Muscle of back (tissue), 13 donors: ENCODE results near the gene WLS. TPM values are rescaled to one million over a fixed set of nuclear protein-coding genes. Genes with fewer than 3 reads are reported as not detected.
"Not testable (repeated sequence)": the region's sequence is repeated elsewhere in the genome, so short reads cannot be mapped to it uniquely, and the experiment has no call there.

Source experiments
- DNase-seq, 3 donors: peaks; one replicate each; pipeline versions ENCODE4 v3.0.0 to v3.0.0-alpha.2; 2013
- long read RNA-seq, 9 donors: transcript quantifications; one replicate each; lab custom pipeline, GENCODE V29; 2026
- polyA plus RNA-seq, 10 donors: library from polyadenylated mRNA; unstranded; fragments of 120-200 nt; gene quantifications; one replicate each; pipeline ENCODE4 v1.2.1, GENCODE V29; 2013; ENCODE audit not compliant: insufficient read length in 10 of 10

WLS gene
- polyA plus RNA-seq = 100 to 1,000 TPM in 3 of 10 donors, 10 to 100 TPM in 7; 83.2 to 106 (median 93.0) TPM
- long read RNA-seq, donor 1, transcript WLS-201 (12 exons, 2,748 nt) = major isoform, 7 of 17 reads
- long read RNA-seq, donor 1, partial matches to known transcripts = 6 of 17 reads
- long read RNA-seq, donor 1, other reads (novel, unspliced or antisense) = 0 of 17 reads
- long read RNA-seq, donor 2, partial matches to known transcripts = 0 of 6 reads
- long read RNA-seq, donor 2, other reads (novel, unspliced or antisense) = 0 of 6 reads
- long read RNA-seq, donor 3 = 0 reads
- long read RNA-seq, donor 4, transcript WLS-201 (12 exons, 2,748 nt) = major isoform, 5 of 27 reads
- long read RNA-seq, donor 4, partial matches to known transcripts = 12 of 27 reads
- long read RNA-seq, donor 4, other reads (novel, unspliced or antisense) = 7 of 27 reads
- long read RNA-seq, donor 5, transcript WLS-201 (12 exons, 2,748 nt) = major isoform, 15 of 34 reads
- long read RNA-seq, donor 5, partial matches to known transcripts = 16 of 34 reads
- long read RNA-seq, donor 5, other reads (novel, unspliced or antisense) = 0 of 34 reads
- long read RNA-seq, donor 6, transcript WLS-201 (12 exons, 2,748 nt) = major isoform, 18 of 28 reads
- long read RNA-seq, donor 6, partial matches to known transcripts = 6 of 28 reads
- long read RNA-seq, donor 6, other reads (novel, unspliced or antisense) = 0 of 28 reads
- long read RNA-seq, donor 7, transcript WLS-201 (12 exons, 2,748 nt) = major isoform, 9 of 24 reads
- long read RNA-seq, donor 7, partial matches to known transcripts = 13 of 24 reads
- long read RNA-seq, donor 7, other reads (novel, unspliced or antisense) = 0 of 24 reads
- long read RNA-seq, donor 8, transcript WLS-201 (12 exons, 2,748 nt) = major isoform, 7 of 7 reads
- long read RNA-seq, donor 8, partial matches to known transcripts = 0 of 7 reads
- long read RNA-seq, donor 8, other reads (novel, unspliced or antisense) = 0 of 7 reads
- long read RNA-seq, donor 9, partial matches to known transcripts = 0 of 2 reads
- long read RNA-seq, donor 9, other reads (novel, unspliced or antisense) = 0 of 2 reads

GRCh38 chr1:68232289-68233148 lies at the start of gene WLS:
Gene WLS, minus strand, starts transcription at chr1:68232523. Its CDS starts 224 bp downstream, at chr1:68232299.
- DNase-seq = peak; percentile 80 to 94 (median 89)

GRCh38 chr1:68280286-68280685 lies 48.0 kb upstream of the WLS start:
- no peak for DNase-seq

GRCh38 chr1:68279846-68280245 lies 47.5 kb upstream of the WLS start:
- no peak for DNase-seq

GRCh38 chr1:68278221-68278620 lies 45.9 kb upstream of the WLS start:
- DNase-seq = no peak

DNA sequence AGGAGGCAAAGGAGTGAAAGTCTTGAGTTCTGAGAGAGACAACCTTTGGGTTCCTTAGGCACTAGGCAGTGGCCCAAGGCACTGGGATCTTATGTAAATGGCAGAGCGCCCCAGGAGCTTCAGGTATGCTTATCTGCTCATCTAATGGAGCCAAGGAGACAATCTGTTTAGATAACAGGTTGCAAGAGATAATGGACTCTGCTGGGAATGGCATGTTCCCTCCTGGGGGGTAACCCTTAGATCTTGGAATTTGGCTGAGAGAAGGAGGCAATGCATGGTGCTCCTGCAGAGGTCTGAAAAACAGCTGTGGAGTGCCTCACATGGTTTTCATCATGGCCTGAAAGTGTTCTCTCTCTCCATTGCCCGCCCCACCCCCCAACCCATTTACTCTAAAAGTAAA lies 44.1 kb upstream of the WLS start:
- DNase-seq = no peak

- no peak for DNase-seq
Measured at GRCh38 chr1:68273530-68273929, 41.2 kb upstream of the WLS start.

- no peak for DNase-seq
Measured at GRCh38 chr1:68271596-68271995, 39.3 kb upstream of the WLS start.

- DNase-seq = no peak
Measured at GRCh38 chr1:68270951-68271350, 38.6 kb upstream of the WLS start.

DNA sequence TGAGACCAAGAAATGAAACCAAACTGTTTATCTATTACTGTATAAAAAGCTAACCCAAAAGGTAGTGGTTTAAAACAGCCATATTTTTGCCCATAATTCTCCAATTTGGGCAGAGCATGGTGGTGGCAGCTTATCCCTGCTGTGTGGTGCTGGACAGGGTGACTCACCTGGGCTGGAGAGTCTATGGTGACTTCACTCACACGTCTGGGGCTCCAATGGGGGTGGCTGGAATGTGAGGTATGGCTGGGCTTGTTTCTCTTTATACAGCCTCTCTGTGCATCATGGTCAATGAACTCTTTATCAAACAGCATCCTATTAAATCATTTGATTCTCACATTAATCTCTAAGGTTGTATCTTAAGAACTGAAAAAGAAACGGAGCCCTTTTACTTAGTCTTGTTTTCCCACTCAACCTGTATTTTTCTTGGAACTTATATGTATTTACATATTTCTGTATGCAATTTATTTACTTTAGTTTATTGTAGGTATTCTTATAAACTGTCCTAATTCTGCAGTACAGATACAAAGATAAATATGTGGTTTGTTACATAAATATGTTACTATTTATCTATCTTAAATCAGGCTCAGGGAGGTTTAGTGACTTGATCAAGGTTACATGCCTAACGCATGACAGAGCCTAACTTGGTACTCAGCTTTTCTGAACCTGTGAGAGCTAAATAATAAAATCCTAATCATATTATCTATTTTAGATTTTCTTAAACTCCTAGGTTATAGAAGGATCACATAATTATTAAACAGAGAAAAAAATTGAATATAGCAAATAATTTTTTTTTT lies 37.5 kb upstream of the WLS start:
- DNase-seq = no peak

GRCh38 chr1:68268896-68269483 lies 36.7 kb upstream of the WLS start:
- DNase-seq = no peak

DNA sequence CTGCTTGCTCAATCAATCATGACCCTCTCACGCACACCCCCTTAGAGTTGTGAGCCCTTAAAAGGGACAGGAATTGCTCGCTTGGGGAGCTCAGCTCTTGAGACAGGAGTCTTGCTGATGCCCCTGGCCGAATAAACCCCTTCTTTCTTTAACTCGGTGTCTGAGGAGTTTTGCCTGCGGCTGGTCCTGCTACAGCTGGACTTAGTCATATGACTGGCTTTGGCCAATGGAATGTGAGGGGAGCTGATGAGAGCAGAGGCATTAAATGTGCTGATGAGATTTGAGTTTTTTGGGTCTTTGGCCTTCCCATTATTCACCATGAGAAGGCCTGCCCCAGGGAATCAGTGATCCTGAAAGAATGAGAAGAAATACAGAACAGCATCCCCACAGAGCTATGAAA lies 24.5 kb upstream of the WLS start:
- DNase-seq = not testable (repeated sequence)

DNA sequence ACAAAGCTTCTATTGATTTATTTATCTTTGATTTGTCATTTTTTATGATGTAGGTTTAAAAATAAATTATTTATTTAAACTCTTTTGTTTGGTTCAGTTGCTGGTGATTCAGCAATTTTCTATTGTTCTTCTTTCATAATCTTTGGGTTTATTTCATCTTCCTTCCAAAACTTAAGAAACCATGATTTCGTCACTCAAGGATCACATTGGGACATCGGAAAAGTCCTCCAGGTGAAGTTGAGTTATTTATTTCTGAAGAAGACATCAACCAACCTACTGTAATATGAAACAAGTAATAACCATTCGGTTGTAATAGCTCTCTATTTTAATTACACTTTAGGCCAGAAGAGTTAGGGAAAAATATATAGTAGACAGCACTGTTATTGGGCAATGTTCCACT lies 23.0 kb upstream of the WLS start:
- DNase-seq = no peak

DNA sequence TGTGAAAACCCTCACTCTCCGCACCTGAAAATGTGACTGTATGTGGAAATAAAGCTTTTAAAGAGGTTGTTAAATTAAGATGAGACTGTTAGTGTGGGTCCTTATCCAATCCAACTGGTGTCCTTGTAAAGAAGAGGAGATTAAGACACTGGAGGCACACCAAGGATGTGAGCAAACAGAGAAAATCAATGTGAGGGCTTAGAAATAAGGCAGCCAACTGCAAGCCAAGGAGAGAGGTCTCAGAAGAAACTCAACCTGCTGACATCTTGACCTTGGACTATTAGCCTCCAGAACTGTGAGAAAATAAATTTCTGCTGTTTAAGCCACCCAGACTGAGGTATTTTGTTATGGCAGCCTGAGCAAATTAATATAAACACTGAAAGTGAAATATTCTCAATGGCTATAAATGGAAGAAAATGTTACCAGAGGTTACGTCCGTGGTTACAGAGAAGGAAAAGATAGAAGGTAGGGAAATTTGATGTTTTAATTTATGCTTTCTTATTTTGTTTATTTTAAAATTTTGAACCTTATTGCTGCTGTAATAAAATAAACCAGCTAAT lies 22.4 kb upstream of the WLS start:
- no peak for DNase-seq

GRCh38 chr1:68237040-68237439 lies 4.7 kb upstream of the WLS start:
- no peak for DNase-seq

GRCh38 chr1:68234094-68234493 lies 1.8 kb upstream of the WLS start:
- no peak for DNase-seq

- no peak for DNase-seq
Measured at GRCh38 chr1:68233202-68233601, 879 bp upstream of the WLS start.

GRCh38 chr1:68231627-68232288 lies 565 bp downstream of the WLS start:
- DNase-seq = peak; percentile 68 to 92 (median 79)

DNA sequence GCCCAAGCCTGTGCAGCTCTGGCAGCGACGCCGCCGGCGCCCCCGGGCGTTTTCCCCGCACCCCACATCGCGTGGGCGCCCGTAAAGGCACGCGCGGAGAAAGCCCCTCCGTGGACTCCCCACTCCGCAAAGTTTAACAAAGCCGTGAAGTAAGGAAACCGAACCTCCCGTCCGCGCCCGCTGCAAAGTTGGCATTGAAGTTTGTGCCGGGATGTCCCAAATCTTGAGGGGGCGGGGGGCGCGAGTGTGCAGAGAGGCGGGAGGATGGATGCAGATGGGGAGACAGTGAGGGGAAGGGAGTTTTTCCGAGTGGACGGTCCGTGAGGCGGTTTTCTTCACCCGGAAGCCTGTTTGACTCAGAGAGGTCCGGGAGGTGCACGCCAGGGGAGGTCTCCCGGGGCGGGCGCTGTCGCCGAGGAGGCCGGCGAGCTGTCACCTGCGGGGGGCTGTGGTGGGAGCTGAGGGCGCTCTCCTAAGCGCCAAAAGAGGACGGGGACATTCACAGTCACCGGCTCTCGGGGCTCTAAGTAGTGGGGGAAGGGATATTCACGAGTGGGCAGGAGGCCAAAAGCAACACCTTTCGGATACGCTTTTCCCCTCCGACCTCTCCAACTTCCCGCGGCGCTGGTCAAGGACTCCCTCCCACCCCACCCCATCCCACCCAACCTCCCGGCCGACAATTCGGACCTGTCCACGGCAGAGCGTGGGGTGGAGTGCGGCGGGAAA lies 1.3 kb downstream of the WLS start:
- DNase-seq = peak in 1 of 3 donors; percentile 76

DNA sequence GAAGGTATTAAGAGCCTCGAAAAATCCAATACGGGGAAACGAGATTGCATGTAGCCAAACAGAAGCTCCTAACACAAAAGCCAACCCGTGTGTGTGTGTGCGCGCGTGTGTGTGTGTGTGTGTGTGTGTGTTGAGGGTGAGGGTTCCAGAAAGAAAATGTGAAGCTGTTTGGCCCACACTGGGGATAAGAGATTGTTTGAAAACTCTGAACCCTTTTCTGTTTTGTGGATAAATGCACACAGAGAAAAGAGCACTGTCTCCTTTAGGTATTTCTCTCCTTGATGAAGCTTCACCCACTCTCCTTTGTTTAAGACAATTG lies 1.9 kb downstream of the WLS start:
- peak in 1 of 3 donors; percentile 75 for DNase-seq
